Kidney (tissue), 14 donors: ENCODE results near the gene RPL18. TPM values are rescaled to one million over a fixed set of nuclear protein-coding genes. Genes with fewer than 3 reads are reported as not detected.

Experiments used
- DNase-seq, 5 donors: peaks; one replicate each; pipeline ENCODE4 v3.0.0-alpha.2; 2013 to 2020
- FAIRE-seq: peaks from 2 replicates; lab custom pipeline; 2012; peaks lifted over from hg19 to GRCh38; lab: Jason Lieb, UNC
- H3K27ac ChIP-seq, 2 donors: one replicate each; pipeline ENCODE4 v1.7.0; 2013; ENCODE audit warnings: low read depth in 2 of 2, low read length in 2 of 2, inconsistent platforms in 1 of 2
- H3K27me3 ChIP-seq: one replicate; pipeline ENCODE4 v1.7.1; 2013; ENCODE audit warnings: low read length, inconsistent platforms; ENCODE audit not compliant: control insufficient read depth, insufficient read depth
- H3K36me3 ChIP-seq, 3 donors: one replicate each; pipeline versions ENCODE4 v1.7.0 to v1.7.1; 2013; ENCODE audit warnings: low read length in 3 of 3, control low read depth in 1 of 3, inconsistent platforms in 1 of 3; ENCODE audit not compliant: insufficient read depth in 3 of 3, control insufficient read depth in 2 of 3
- H3K4me1 ChIP-seq, 3 donors: one replicate each; pipeline versions ENCODE4 v1.7.0 to v1.7.1; 2013; ENCODE audit warnings: low read length in 3 of 3, inconsistent platforms in 1 of 3, low read depth in 1 of 3; ENCODE audit not compliant: control insufficient read depth in 2 of 3, insufficient read depth in 2 of 3
- H3K4me3 ChIP-seq, 3 donors: one replicate each; pipeline versions ENCODE4 v1.7.0 to v1.8.1; 2013; ENCODE audit warnings: low read length in 3 of 3, control low read depth in 1 of 3, inconsistent platforms in 1 of 3
- H3K9ac ChIP-seq, 3 donors: one replicate each; pipeline versions ENCODE4 v1.7.0 to v1.7.1; 2013; ENCODE audit warnings: low read length in 3 of 3, control low read depth in 1 of 3, inconsistent platforms in 1 of 3
- H3K9me3 ChIP-seq, 3 donors: one replicate each; pipeline versions ENCODE4 v1.7.0 to v1.7.1; 2013; ENCODE audit warnings: low read length in 3 of 3, control low read depth in 1 of 3, inconsistent platforms in 1 of 3; ENCODE audit not compliant: control insufficient read depth in 2 of 3, insufficient read depth in 1 of 3
- intact Hi-C: fragments of 100-400 bp; cut with DNase I; formaldehyde crosslinking; loops from one replicate; pipeline ENCODE4 v1.11.1; 2022
- polyA plus RNA-seq: library from polyadenylated mRNA; stranded (reverse); fragments of 350-450 nt; fragmentation: Illumina TruSeq; extraction: RNeasy Lipid Tissue Mini Kit (QIAGEN cat#74804); gene quantifications from one replicate; pipeline ENCODE4 v1.2.3, GENCODE V29; 2014; ENCODE audit warnings: low read depth, low replicate concordance; ENCODE audit not compliant: insufficient read depth
- total RNA-seq: library from RNA; stranded (reverse); fragmentation: NEBNext Ultra II Directional; extraction: Animal tissue kit (Norgen Biotek cat#: 25700); gene quantifications from one replicate; pipeline ENCODE4 v1.2.1, GENCODE V29; 2021
- TF ChIP-seq, protein P1 (sequence below): IDR thresholded peaks from 3 replicates; pipeline ENCODE4 v1.5.1; 2012; ENCODE audit warnings: mild to moderate bottlenecking, moderate library complexity, borderline replicate concordance; ENCODE audit not compliant: insufficient read depth; ENCODE audit errors: extremely low read depth
- donor health status: control.
- donor health status: control.
- donor health status: control.
- donor health status: control.
- donor health status: control.
- donor health status: DM: yes; HTN: yes; CAD: no.
- donor health status: Normal renal cell carcinoma (clear cell type).

RPL18 gene
- total and polyA plus RNA-seq, 2 donors from 2014 or later, result 986 to 1,596 TPM

DNA sequence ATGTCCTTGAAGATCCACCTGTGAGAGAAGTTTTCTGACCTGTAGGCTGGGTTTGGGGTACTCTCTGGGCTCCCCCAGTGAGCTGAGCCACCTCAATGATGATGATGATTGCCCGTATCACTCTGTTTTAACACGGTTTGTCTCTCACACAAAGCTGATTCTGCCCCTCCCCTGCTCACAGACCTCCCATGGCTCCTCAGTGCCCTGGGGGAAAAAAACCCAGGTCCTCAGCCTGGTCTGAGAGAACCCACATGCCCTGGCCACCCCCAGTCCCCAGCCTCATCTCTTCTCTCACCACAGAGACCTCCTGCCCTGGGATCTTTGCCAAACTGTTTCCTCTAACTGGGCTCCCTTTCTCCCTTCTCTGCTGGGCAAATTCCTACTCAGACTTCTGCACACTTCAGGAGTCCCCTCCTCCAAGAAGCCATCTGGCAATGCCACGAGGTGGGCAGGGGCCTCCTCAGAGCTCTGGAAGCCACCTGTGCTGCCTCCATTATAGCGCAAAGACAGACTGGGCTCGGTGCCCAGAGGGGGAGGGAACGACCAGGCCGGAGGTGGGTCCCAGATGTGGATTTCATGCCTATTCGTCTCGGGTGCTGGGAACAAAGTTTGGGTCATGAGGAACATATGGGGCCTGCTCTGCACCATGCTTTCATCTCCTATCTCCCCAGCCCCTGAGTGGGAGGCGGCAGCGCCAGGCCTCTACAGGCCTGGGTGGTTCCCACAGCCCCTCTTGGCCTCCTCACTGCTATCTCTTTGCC is 35.5 kb upstream of the RPL18 start:
- Histone ChIP-seq H3K27ac (no peak overlapping the region), H3K4me3 (no peak overlapping the region), H3K36me3 (no peaks in the 10 kb centered on the region), H3K9ac (no peak overlapping the region), H3K4me1 (peaks cover 0 to 5% (median 3%) of the 10 kb centered on the region in 3 donors), H3K27me3 (no peaks in the 10 kb centered on the region), H3K9me3 (no peaks in the 10 kb centered on the region)
- FAIRE-seq (no peak), DNase-seq (peak in 2 of 5 donors; percentile 47 to 52)
- TF ChIP-seq, protein P1, sequence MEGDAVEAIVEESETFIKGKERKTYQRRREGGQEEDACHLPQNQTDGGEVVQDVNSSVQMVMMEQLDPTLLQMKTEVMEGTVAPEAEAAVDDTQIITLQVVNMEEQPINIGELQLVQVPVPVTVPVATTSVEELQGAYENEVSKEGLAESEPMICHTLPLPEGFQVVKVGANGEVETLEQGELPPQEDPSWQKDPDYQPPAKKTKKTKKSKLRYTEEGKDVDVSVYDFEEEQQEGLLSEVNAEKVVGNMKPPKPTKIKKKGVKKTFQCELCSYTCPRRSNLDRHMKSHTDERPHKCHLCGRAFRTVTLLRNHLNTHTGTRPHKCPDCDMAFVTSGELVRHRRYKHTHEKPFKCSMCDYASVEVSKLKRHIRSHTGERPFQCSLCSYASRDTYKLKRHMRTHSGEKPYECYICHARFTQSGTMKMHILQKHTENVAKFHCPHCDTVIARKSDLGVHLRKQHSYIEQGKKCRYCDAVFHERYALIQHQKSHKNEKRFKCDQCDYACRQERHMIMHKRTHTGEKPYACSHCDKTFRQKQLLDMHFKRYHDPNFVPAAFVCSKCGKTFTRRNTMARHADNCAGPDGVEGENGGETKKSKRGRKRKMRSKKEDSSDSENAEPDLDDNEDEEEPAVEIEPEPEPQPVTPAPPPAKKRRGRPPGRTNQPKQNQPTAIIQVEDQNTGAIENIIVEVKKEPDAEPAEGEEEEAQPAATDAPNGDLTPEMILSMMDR, result no peak
- intact Hi-C loops, result no loop called here

DNA sequence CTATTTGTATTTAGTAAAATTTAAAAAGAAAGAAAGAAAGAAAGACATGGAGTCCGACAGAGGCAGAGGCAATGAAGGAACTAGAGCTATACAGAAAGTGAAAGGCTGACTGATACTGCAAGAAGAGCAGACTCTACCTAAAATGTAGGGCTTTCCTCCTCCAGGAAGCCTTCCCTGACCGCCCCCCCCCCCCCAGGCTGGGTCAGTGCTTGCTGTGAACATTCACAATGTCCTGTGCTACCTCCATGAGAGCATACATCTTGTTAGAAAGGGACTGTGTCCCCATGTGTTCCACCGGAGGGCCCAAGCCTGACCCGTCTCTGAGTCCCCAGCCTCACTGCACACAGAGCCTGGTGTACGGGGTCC is 32.7 kb upstream of the RPL18 start:
- intact Hi-C loops, result no loop called here

DNA sequence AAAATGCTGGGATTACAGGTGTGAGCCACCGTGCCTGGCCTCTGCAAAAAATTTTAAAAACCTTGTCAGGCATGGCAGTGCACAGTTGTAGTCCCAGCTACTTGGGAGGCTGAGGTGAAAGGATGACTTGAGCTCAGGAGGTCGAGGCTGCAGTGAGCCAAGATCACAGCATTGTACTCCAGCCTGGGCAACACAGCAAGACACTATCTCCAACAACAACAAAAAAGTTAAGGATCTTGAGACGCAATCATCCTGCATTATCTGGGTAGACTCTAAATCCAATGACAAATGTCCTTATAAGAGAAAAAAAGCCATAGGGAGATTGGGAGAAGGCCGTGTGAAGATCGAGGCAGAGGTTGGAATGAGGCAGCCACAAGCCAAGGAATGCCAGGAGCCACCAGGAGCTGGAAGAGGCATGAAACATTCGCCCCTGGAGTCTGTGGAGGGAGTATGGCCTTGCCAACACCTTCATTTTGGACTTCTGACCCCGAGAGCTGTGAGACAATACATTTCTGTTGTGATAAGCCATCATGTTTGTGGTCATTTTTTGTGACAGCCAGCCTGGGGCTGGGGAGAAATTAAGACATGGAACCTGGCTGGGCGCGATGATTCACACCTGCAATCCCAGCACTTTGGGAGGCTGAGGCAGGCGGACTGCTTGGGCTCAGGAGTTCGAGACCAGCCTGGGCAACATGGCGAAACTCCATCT is 32.1 kb upstream of the RPL18 start:
- intact Hi-C loops, result no loop called here
- Histone ChIP-seq H3K4me3 (no peak overlapping the region), H3K4me1 (no peaks in the 10 kb centered on the region), H3K9ac (no peak overlapping the region), H3K9me3 (no peaks in the 10 kb centered on the region), H3K27ac (no peak overlapping the region), H3K36me3 (no peaks in the 10 kb centered on the region), H3K27me3 (no peaks in the 10 kb centered on the region)
- TF ChIP-seq, protein P1, result no peak
- FAIRE-seq (no peak), DNase-seq (no peak)

More for the DNA sequence above, 32.7 kb upstream of the RPL18 start:
- Histone ChIP-seq H3K9ac (no peak overlapping the region), H3K27ac (no peak overlapping the region), H3K4me1 (no peaks in the 10 kb centered on the region), H3K36me3 (no peaks in the 10 kb centered on the region), H3K9me3 (no peaks in the 10 kb centered on the region), H3K27me3 (no peaks in the 10 kb centered on the region), H3K4me3 (no peak overlapping the region)
- DNase-seq (no peak), FAIRE-seq (no peak)
- TF ChIP-seq, protein P1, result no peak
